Ammon's horn (tissue), 1 donor: ENCODE results near the gene IL4R.
"Not testable (repeated sequence)": the region's sequence is repeated elsewhere in the genome, so short reads cannot be mapped to it uniquely, and the experiment has no call there.

Experiments
- DNase-seq: peaks from one replicate; pipeline ENCODE4 v3.0.0-alpha.2; 2016; ENCODE audit warnings: low spot score

The IL4R gene

DNA sequence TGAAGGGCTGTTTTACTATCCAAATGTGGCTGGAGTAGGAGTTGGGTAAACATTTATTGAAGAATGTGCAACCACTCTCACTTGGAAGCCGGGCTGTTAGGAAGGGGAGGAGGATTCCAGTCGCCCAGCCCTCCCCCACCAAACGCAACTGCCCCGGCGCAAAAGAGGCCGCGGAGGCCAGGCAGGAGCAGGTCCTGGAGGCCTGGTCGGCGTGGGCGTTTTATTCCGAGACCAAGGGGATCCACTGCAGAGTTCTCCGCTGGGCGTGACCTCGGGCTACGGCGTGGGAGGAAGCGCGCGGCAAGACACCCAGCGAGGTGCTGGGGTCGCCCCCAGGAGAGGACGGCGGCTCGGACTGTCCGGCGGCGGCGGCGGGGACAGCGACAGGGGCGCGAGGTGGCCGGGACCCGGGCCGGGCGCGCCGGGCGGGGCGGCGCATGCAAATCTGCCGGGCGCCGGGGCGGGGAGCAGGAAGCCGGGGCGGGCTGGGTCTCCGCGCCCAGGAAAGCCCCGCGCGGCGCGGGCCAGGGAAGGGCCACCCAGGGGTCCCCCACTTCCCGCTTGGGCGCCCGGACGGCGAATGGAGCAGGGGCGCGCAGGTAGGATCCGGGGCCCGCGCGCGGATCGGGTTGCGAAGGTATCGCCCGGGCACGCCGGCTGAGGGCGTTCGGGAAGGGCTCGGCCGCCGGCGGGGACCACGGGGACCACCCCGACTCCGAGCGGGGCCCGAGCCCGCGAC is at the start of gene IL4R:
Gene IL4R, plus strand, starts transcription at position 553 of the 739 bp plus-strand sequence. CDS start 26,230 bp downstream, outside the sequence.
- DNase-seq = peak; percentile 17

DNA sequence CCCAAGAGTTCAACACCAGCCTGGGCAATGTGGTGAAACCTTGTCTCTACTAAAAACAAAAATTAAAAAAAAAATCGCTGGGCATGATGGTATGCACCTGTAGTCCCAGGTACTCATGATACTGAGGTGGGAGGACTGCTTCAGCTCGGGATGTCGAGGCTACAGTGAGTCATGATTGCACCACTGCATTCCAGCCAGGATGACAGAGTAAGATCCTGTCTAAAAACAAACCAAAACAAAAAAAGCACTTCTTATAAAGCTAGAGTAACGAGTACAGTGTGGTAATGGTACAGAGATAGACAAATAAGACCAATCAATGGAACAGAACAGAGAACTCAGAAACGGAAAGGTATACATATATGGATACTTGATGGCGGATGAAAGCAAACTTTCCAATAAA is 49.6 kb upstream of the IL4R start:
- no peak for DNase-seq

DNA sequence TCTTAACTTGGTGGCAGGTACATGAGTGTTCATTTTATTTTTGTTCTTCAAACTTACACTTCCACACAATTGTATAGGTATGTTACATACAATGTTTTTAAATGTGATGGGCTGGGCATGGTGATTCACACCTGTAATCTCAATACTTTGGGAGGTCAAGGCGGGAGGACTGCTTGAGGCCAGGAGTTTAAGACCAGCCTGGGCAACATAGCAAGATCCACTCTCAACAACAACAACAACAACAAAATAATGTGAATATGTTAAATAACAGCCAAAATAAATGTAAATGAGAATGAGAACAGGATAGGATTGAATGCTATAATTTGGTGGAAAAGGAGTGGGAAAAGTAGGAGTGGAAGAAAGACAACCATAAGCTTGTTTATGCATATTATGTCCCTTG is 47.8 kb upstream of the IL4R start:
- no peak for DNase-seq

DNA sequence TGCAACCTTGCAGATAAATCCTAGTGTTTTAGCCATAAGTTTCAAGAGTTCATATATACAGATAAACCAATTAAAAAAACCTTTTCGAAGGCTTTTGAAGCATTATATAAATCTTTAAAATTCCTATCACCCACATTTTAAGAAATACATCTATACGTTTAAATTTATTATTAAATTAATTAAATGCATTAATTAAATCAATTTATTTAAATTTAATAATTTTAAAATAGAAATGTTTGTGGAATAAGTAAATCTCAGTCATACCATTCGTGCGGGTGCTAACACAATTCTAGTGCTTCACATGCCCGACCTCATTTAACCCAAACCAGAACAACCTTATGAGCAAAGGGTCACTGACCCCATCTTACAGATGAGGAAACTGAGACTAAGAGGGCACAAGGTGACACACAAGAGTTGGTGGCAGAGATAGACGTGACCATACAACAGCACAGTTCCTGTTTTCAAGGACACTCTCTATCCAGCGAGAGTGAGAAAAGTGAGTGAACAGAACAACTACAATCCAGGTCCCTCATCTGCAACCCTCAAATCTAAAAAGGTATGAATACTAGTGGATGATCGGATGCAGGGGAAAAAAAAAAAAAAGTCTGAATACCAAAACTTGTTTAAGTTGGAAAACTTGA is 46.6 kb upstream of the IL4R start:
- DNase-seq = no peak

DNA sequence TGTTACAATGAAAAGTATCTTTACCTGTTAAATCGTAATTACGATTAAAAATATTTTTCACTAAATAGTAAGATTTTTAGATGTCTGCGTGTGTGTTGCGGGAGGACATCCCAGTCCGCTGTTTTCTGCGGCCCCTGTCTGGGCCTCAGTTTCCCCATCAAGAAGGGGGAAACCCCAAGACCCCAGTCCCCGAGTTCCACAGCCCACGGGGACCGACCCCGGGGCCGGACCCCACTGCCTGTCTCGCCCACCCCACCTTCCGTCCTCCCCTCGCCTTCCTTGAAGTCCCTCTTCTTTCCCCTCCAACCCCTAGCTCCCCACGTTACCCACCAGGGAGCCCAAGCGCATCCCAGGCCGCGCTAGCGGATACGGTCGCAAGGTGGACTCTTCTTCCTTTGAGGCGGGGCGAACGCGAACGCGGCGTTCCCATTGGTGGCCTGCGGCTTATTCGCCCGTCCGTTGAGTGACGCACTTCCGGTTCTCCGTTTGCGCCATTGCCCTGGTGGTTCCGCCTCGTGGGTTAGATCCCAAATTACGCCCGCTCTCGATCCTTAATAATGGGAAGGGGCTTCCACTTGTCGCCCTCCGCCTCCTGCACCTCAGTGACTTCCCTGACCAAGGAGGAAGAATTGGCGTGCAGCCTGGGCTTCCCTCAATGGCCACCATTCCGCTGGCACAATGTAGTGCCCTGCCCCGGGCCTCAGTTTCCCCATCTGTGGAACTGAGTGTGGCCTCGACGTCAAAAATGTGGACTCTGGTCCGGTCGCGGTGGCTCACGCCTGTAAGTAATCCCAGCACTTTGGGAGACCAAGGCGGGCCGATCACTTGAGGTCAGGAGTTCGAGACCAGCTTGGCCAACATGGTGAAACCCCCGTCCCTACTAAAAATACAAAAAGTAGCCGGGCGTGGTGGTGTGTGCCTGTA is 45.1 kb upstream of the IL4R start, which contains the start of gene NSMCE1:
Gene NSMCE1, minus strand, starts transcription at position 397 of the 924 bp plus-strand sequence. CDS start 11,202 bp downstream, outside the sequence.
- peak; percentile 98 for DNase-seq

DNA sequence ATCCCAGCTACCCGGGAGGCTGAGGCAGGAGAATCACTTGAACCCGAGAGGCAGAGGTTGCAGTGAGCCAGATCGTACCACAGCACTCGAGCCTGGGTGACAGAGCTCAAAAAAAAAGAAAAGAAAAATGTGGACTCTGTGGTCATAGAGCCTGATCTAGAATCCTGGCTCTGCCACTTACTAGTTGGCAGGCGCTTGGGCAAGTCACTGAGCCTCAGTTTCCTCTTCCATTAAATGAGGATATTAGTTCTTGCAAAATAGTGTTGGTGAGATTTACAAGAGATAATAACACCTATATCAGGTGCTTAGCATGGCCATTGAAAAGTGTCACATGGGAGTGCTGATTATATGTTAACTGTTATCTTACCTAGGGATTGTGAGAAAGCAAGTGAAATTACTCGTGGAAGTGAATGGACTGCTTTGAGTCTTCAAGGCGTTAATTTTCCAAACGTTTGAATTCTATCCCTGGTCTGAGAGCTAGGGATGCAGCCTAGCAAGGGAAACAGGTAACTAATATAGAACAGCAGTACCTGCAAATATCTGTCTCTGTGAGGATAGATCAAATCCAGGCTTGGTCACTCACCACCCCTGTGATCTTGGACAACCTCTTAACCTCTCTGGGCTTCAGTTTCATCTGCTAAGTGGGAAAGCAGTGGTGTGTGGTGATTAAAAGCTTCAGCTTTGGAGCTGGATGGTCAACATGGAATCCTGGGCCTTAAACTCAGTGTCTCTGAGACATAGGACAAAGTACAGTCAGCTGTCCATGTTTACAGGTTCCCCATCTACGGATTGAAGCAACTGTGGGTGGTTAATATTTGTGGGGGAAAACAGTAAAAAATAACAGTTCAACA is 44.2 kb upstream of the IL4R start:
- DNase-seq = no peak

DNA sequence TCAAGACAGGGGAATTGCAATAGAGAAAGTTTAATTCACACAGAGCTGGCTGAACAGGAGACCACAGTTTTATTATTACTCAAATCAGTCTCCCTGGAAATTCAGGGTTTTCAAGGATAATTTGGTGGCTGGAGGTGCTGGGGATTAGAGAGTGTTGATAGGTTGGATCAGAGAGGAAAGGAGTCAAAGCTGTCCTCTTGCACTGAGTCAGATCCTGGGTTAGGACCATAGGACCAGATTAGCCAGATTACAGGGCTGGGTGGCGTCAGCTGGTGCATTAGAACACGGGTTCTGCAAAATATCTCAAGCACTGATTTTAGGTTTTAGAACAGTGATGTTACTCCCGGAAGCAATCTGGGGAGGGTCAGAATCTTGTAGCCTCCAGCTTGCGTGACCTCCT is 43.4 kb upstream of the IL4R start:
- no peak for DNase-seq

DNA sequence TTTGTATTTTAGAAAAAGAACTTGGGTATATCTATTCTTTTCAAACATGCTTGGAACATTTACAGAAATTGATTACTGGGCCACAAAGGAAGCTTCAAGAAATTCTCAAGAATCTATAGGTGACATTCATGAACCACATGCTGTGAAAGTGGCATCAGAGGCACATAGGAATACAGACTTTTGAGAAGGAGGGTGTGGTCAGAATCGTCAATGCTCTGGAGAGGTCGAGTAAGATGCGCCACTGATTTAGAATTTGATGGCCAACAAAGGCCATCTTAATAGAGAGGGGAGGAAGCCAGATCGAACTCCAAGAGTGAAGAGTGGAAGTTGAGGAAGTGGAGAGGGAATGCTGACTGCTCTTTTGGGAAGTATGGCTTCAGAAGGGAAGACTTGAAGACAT is 41.7 kb upstream of the IL4R start:
- no peak for DNase-seq

DNA sequence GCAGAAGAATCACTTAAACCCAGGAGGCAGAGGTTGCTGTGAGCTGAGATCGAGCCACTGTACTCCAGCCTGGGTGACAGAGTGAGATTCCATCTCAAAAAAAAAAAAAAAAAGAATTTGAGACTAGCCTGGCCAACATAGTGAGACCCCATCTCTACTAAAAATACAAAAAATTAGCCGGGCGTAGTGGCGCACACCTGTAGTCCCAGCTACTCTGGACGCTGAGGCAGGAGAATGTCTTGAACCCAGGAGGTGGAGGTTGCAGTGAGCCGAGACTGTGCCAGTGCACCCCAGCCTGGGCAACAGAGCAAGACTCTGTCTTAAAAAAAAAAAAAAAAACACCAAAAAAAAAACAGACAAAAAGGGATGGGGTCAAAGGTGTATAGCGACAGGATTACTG is 41.1 kb upstream of the IL4R start:
- DNase-seq = not testable (repeated sequence)

DNA sequence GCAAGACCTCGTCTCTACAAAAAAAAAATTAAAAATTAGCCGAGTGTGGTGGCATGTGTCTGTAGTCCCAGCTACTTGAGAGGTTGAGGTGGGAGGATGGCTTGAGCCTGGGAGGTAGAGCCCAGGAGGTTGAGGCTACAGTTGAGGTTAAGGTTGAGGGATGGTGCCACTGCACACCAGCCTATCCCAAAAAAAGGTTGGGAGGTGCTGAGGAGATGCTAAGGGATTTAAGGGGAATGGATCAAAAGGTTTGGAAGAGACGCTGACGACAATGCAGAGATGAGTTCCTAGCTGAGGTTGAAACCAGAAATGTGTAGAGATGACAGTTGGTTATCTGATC is 40.5 kb upstream of the IL4R start:
- DNase-seq = no peak

DNA sequence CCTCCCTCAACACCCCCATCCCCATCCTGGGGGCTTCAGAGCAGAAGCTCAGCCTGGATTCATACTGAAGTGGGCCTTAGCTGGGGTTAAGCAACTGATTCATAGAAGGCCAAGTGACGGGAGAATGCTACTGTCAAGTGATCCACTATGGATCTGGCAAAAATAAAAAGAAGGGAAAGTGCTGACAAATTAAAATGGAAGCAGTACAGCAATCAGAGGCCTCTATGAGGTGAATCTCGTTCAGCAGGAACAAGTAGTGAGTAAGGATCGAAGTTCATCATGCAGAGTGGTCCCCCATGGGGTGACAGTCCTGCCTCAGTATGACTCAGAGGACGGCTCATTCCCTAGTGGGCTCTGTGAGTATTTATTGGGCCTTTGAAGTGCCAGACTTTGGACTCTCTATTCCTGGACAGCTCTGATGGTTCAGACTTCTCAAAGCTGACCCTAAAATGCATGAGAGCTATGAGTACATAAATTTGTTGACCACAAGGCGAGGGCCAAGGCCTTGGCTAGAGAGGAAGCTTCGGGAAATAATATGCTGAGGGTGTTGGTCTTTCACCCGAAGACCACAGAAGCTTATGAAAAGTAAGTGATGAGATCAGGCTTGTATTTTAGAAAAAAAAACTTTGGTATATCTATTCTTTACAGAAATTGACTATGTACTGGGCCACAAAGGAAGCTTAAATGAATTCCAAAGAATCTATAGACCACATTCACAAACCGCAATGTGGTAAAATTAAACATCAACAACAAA is 39.9 kb upstream of the IL4R start:
- no peak for DNase-seq

DNA sequence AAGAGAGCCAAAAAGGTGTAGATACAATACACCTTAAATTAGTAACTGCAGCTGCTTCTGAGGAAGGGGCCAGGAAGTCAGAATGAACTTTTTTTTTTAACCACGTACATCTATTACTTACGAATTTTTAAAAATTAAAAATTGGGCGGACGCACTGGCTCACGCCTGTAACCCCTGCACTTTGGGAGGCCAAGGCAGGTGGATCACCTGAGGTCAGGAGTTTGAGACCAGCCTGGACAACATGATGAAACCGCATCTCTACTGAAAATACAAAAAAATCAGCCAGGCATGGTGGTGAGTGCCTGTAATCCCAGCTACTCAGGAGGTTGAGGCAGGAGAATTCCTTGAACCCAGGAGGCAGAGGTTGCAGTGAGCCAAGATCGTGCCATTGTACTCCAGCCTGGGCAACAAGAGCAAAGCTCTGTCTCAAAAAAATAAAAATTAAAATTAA is 39.3 kb upstream of the IL4R start:
- not testable (repeated sequence) for DNase-seq

DNA sequence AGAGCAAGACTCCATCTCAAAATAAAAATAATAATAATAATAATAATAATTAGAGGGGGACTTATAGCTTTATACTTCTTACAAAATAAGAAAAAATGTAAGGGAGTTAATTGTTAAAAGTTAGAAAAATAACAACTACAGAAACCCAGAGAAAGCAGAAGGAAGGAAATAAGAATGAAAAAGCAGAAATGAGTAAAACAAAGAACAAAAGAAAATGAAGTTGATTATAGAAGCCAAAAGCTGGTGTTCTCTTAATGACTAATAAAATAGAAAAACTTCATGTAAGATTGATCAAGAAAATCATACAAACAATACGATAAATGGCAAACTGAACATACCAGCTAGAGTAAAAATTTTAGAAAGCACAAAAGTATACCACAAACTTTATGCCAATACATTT is 38.4 kb upstream of the IL4R start:
- DNase-seq = no peak

DNA sequence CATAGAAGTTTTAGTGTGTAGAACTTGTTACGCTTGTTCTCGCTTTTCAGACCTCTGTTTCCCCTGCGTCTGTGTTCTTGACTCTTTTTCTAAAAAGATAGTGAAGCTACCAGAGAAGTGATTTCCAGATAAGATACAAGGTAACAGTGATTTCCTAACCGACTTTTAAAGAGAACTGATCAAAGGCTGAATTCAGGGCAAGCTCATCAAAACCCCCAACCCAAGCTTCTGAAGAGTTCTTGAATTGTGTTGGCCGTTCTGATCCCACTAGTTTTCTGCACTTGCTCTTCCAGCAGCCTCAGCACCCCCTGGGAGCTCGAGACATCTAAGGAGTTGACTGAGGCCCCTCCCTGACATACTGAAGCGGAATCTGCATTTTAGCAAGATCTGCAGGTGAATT is 32.5 kb upstream of the IL4R start:
- no peak for DNase-seq

DNA sequence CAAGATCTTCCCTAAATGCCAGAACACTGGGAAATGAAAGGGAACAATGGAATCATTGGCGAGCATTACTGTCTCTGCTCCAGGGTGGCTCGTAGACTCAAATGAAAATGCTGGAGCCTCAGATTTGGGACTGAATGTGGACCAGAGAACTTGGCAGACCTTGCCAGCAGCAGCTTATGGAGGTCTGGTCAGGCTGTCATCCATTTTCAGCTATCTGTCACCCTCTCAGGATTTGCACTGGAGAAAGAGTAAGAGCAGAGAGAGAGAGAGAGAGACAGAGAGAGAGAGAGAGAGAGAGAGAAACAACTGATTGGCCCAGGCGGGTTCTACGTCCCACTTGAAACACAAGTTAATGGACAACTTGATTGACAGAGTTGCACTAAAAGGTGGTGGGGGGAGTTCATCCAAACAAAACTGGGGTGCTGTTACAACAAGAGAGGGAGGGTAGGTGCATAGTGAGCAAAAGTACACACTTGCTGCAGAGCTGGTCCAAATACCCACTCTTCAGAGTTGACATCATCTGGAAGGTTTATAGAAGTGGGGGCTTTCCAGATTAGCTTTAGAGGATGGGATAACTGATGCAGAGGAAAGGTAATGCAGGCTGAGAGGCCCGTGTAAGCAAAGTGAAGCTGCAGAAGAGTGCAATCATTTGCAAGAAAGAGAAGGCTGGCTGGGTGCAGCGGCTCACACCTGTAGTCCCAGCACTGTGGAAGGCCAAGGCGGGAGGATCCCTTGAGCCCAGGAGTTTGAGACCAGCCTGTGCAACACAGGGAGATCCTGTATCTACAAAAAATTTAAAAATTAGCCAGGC is 28.7 kb upstream of the IL4R start:
- DNase-seq = no peak

DNA sequence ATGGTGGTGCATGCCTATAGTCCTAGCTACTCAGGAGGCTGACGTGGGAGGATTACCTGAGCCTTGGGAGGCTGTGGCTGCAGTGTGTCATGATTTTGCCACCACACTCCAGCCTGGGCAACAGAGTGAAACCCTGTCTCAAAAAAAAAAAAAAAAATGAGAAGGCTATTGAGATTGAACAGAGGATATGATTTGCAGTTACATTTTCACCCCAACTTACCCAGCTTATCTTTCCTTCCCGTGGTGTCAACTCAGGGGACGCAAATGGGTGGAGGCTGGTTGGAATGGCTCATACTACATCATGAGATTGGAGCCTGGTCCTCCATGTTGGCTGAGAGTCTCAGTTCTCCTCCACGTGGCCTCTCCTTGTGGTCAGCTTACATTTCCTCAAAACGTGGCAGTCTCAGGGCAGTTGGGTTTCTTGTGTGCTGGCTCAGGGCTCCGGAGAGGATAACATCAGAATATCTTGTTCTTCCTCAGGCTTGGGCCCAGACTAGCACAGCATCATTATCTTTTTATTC is 28.0 kb upstream of the IL4R start:
- peak; percentile 72 for DNase-seq

DNA sequence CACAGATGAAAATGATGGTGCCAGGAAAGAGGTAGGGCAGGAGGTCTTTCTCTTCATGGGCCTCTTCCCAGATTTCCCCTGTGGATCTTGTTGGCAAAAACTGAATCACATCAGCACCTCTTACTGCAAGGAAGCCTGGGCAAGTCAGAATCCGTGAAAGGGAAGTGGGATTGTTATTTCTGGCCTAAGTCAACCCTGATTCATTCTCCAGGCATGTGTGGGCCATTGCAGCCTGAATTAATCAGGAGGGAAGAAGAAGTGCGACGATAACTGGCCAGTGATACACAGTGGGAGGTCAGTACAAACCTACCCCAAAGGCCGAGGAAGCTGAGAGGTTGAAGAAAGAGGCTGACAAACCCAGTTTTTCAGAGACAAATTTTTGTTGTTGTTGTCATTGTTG is 27.3 kb upstream of the IL4R start:
- peak; percentile 57 for DNase-seq

DNA sequence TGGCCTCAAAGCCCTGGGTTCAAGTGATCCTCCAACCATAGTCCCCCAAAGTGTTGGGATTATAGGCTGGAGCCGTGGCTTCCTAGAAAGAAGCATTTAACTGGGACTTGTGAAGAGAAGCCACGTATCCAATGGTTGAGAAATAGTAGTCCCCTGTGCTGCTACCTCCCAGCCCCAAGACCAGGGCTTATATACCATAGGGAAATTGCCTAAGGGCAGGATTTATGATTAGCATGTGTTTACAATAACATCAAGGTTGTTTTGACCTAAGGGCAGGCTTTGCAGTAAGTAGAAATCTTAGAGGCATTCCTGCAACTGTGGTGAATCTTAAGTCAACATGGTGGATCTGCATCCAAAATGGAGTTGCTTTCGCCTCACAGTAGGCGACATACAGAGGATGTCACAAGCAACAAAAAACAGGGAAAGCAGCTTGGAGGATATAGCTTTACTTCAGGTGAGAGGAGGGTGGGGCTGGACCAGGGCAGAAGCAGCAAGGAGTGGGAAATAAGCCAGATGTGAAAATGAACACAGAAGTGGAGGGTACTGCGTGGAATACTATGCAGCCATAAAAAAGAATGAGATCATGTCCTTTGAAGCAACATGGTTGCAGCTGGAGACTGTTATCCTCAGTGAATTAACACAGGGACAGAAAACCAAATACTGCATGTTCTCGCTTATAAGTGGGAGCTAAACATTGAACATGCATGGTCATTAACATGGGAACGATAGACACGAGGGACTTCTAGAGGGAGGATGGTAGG is 26.5 kb upstream of the IL4R start:
- DNase-seq = no peak

DNA sequence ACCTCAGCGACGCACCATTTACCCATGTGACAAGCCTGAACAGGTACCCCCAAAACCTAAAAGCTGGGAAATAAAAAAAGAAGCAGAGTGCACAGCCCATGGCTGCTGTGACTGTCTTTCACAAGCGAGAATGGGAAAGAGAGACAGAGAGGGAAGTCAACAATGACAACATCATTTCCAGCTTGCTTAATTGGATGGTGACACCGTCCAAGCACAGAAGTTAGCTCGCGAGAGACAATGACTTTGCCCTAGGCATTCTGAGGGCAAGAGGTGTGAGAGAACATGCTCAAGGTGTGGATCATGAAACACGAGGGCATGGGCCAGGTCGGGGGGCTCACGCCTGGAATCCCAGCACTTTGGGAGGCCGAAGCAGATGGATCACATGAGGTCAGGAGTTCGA is 25.9 kb upstream of the IL4R start:
- DNase-seq = no peak
